ENCODE data around the gene ERFL. TPM values are rescaled to one million over a fixed set of nuclear protein-coding genes. Genes with fewer than 3 reads are reported as not detected.

Gene ERFL
- total RNA-seq, 2 donors from 2014 or later, result not detected

- Histone ChIP-seq H3K27me3 (no peaks in the 10 kb centered on the region), H3K9me3 (no peaks in the 10 kb centered on the region), H3K4me1 (peaks cover 32% of the 10 kb centered on the region), H3K36me3 (replicated peaks in 1 of 2; ENCODE audit: insufficient read depth in 1 of 2, low read depth in 2 of 2) (peaks cover 0 to 2% of the 10 kb centered on the region in 2 donors), H3K4me3 (no peak overlapping the region), H3K27ac (no peak overlapping the region)
- no peak for ATAC-seq
- intact Hi-C loops (cut with DNase I), result loop anchor here (5.0 kb wide), 1 partner anchor 37 kb away; the partner anchor contains the start of gene ERFL
- 78 to 97% methylated on average over 4 to 8 of the region's 8 CpGs for WGBS, 2 donors
- TF ChIP-seq CTCF (IDR thresholded peaks at IDR 0.05) (no peak), POLR2A (IDR thresholded peaks at IDR 0.05) (no peak)
- no peak for DNase-seq
Observed at GRCh38 chr19:41889896-41890295, 38.4 kb downstream of the ERFL start.

- WGBS, 2 donors, result 82 to 91% methylated on average over 12 of the region's 12 CpGs
- no peaks in the 10 kb centered on the region for H3K27me3 ChIP-seq
- H3K9me3 ChIP-seq, result no peaks in the 10 kb centered on the region
- H3K4me3 ChIP-seq, result no peak overlapping the region
- TF ChIP-seq POLR2A (IDR thresholded peaks at IDR 0.05), result no peak
- TF ChIP-seq CTCF (IDR thresholded peaks at IDR 0.05), result no peak
- no peaks in the 10 kb centered on the region for H3K36me3 ChIP-seq (replicated peaks in 1 of 2; ENCODE audit: insufficient read depth in 1 of 2, low read depth in 2 of 2)
- DNase-seq (no peak), ATAC-seq (no peak)
- H3K4me1 ChIP-seq, result peaks cover 36% of the 10 kb centered on the region
- no peak overlapping the region for H3K27ac ChIP-seq
- intact Hi-C loops (cut with DNase I), result no loop called here
Observed at GRCh38 chr19:41888926-41889325, 39.3 kb downstream of the ERFL start.

GRCh38 chr19:41887711-41888382 lies 40.4 kb downstream of the ERFL start:
- intact Hi-C loops (cut with DNase I), result no loop called here
- Histone ChIP-seq H3K27ac (peak overlapping the region in 3 of 4 donors; percentile 43 to 72 (median 54)), H3K4me1 (peaks cover 36% of the 10 kb centered on the region), H3K27me3 (no peaks in the 10 kb centered on the region), H3K36me3 (replicated peaks in 1 of 2; ENCODE audit: insufficient read depth in 1 of 2, low read depth in 2 of 2) (no peaks in the 10 kb centered on the region), H3K4me3 (no peak overlapping the region), H3K9me3 (no peaks in the 10 kb centered on the region)
- WGBS, 2 donors, result 31 to 32% methylated on average over 10 to 16 of the region's 17 CpGs
- TF ChIP-seq CTCF (IDR thresholded peaks at IDR 0.05) (peak in 4 of 7 experiments; percentile 21 to 50 (median 34)), POLR2A (IDR thresholded peaks at IDR 0.05) (no peak)
- ATAC-seq (peak; percentile 16), DNase-seq (peak; percentile 58 to 76 (median 72))

- intact Hi-C loops (cut with DNase I), result no loop called here
- Histone ChIP-seq H3K9me3 (no peaks in the 10 kb centered on the region), H3K27ac (peak overlapping the region in 3 of 4 donors; percentile 43 to 72 (median 54)), H3K4me3 (no peak overlapping the region), H3K36me3 (replicated peaks in 1 of 2; ENCODE audit: insufficient read depth in 1 of 2, low read depth in 2 of 2) (no peaks in the 10 kb centered on the region), H3K27me3 (no peaks in the 10 kb centered on the region), H3K4me1 (peaks cover 36% of the 10 kb centered on the region)
- TF ChIP-seq CTCF (IDR thresholded peaks at IDR 0.05) (no peak), POLR2A (IDR thresholded peaks at IDR 0.05) (peak in 1 of 3 donors; percentile 20)
- ATAC-seq (no peak), DNase-seq (peak in 1 of 4 donors; percentile 41)
- 61 to 67% methylated on average over 13 of the region's 13 CpGs for WGBS, 2 donors
Observed at GRCh38 chr19:41886761-41887710, 41.2 kb downstream of the ERFL start.
